NK-92 (cell line): Measurements from ENCODE around the gene RNGTT.
"Not testable (repeated sequence)": the region's sequence is repeated elsewhere in the genome, so short reads cannot be mapped to it uniquely, and the experiment has no call there.

Experiments
- DNase-seq: peaks from one replicate; lab custom pipeline; 2025; ENCODE audit not compliant: unreplicated experiment; lab: John Stamatoyannopoulos, UW

RNGTT gene

GRCh38 chr6:88914895-88915598, 48.4 kb downstream of the RNGTT start:
- no peak for DNase-seq

GRCh38 chr6:88914180-88914579, 49.2 kb downstream of the RNGTT start:
- DNase-seq = no peak

GRCh38 chr6:88913471-88913870, 49.9 kb downstream of the RNGTT start:
- no peak for DNase-seq

- DNase-seq = no peak
Measured at GRCh38 chr6:88910922-88911778, 52.3 kb downstream of the RNGTT start.

GRCh38 chr6:88908598-88909548, 54.5 kb downstream of the RNGTT start:
- no peak for DNase-seq

- DNase-seq = not testable (repeated sequence)
Measured at GRCh38 chr6:88907148-88907547, 56.3 kb downstream of the RNGTT start.

GRCh38 chr6:88899569-88900316, 63.7 kb downstream of the RNGTT start:
- no peak for DNase-seq

GRCh38 chr6:88895911-88896310, 67.5 kb downstream of the RNGTT start:
- no peak for DNase-seq

- DNase-seq = no peak
Measured at GRCh38 chr6:88890860-88891845, 72.3 kb downstream of the RNGTT start.

- no peak for DNase-seq
Measured at GRCh38 chr6:88890394-88890793, 73.0 kb downstream of the RNGTT start.

- no peak for DNase-seq
Measured at GRCh38 chr6:88884361-88884760, 79.1 kb downstream of the RNGTT start.

- DNase-seq = no peak
Measured at GRCh38 chr6:88882536-88882935, 80.9 kb downstream of the RNGTT start.

GRCh38 chr6:88881451-88881850, 82.0 kb downstream of the RNGTT start:
- no peak for DNase-seq

GRCh38 chr6:88880021-88880420, 83.4 kb downstream of the RNGTT start:
- no peak for DNase-seq

- no peak for DNase-seq
Measured at GRCh38 chr6:88877893-88878292, 85.5 kb downstream of the RNGTT start.

GRCh38 chr6:88872962-88873361, 90.5 kb downstream of the RNGTT start:
- DNase-seq = no peak

- no peak for DNase-seq
Measured at GRCh38 chr6:88871498-88871897, 91.9 kb downstream of the RNGTT start.

- no peak for DNase-seq
Measured at GRCh38 chr6:88870717-88871330, 92.6 kb downstream of the RNGTT start.
